NCI-H1105 treated with DMSO at 0.1 percent for 48 hours (cell line): ENCODE data around the gene FLNA.
"Not testable (repeated sequence)": the region's sequence is repeated elsewhere in the genome, so short reads cannot be mapped to it uniquely, and the experiment has no call there.

Source experiments
- DNase-seq: peaks from one replicate; lab custom pipeline; 2025; lab: John Stamatoyannopoulos, UW

The FLNA gene

DNA sequence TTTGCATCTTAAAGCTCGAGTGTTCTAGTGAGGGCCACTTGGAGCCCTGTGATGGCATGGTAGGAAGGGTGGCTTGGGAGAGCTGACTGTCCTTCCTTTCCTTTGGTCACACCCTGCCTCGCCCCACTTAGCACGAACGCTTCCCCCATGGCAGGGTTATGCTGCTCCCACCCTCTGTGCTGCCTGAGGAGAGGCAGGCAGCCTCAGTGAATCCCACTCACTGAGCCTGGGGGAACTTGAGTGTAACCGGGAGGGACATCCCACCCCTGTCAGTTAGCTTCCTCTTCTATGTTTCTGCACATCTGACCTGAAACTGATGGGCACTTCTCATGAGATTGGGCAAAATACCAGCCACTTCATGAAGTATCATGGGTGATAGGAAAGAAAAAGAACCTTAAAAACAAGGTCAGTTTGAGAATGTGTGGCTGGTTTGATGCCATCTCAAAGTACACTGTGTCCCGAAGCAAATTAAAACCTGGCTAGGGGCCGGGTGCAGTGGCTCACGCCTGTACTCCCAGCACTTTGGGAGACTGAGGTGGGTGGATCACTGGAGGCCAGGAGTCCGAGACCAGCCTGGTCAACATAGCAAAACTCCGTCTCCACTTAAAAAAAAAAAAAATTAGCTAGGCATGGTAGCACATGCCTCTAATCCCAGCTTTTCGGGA is 68.8 kb downstream of the FLNA start:
- DNase-seq, result no peak

DNA sequence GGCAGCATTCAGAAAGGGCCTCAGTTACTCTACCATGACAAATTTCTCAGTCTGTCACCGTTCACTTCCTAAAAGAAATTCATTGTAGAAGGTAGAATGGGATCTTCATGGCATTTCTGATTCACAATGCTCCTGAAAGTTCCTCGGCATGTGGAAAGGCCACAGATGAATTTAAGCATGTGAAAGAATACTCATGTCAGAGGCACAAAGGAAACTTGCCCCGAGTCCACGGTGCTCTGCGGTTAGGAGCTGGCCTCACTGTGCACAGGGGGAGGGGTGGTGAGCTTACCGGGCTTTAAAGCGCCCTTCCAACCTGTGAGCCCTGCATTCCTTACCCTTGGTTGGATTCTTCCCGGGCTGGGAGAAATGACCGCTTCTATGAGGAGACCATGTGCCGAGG is 69.6 kb downstream of the FLNA start:
- DNase-seq, result no peak

DNA sequence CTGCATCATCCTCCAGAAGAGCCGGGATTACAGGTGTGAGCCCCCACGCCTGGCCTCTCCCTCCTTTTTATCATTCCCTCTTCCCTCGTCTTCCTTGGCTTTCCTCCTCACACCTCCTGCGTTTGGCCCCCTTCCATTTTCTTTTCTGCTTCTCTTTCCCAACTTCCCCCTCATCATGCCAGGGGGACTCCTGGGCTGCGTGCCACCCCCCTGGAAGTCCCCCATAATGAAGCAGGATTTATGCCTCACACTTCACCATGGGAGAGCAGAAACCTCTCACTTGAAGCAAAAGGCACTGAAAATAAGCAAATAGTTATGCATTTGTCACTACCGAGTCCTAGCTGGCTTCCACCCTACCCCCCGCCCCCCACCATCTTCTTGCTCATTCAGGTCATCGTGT is 71.0 kb downstream of the FLNA start:
- no peak for DNase-seq

DNA sequence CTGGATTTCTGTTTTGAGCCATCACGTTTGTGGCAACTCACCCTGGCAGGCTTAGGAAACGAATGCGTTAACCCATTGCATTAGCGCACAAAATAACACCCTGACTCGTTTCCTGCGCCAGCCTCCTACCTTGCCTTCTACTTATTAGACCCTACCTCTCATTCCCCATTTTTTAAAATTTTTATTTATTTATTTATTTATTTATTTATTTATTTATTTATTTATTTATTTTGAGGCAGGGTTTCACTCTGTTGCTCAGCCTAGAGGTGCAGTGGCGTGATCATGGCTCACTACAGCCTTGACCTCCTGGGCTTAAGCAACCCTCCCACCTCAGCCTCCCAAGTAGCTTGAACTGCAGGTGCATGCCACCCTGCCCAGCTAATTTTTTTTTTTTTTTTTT is 71.4 kb downstream of the FLNA start:
- DNase-seq, result not testable (repeated sequence)

DNA sequence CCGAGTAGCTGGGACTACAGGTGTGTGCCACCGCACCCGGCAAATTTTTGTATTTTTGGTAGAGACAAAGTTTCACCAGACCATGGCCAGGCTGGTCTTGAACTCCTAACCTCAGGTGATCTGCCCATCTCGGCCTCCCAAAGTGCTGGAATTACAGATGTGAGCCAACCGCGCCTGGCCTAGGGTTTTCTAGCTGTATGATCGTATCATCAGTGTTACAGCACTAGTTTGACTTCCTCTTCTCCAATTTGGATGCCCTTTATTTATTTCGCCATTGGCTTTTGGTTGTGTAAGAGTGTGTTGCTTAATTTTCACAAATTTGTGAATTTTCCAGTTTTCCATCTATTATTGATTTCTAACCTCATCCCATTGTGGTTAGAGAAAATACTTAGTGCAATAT is 73.6 kb downstream of the FLNA start:
- DNase-seq, result no peak
